Loucy (cell line): ENCODE measurements around the gene DNAJB6.

ENCODE experiments used
- CTCF ChIP-seq: fragments of 200-600 bp; sonication (generic); conservative IDR thresholded peaks from 2 replicates; pipeline ENCODE4 v1.5.1; 2014; ENCODE audit warnings: mild to moderate bottlenecking, antibody characterized with exemption, low read length
- EZH2phosphoT487 ChIP-seq: fragments of 200-600 bp; IDR thresholded peaks from 2 replicates; pipeline ENCODE4 v1.6.1; 2018; ENCODE audit warnings: antibody characterized with exemption, mild to moderate bottlenecking, moderate library complexity, borderline replicate concordance

GRCh38 chr7:157372300-157373232 is 35.8 kb downstream of the DNAJB6 start:
- TF ChIP-seq EZH2phosphoT487, result no peak
- TF ChIP-seq CTCF, result no peak
